ENCODE measurements around the gene ANO1.

- no peak for TF ChIP-seq CTCF (IDR thresholded peaks at IDR 0.05)
- TF ChIP-seq POLR2A (IDR thresholded peaks at IDR 0.05) = no peak
Measured at GRCh38 chr11:70122490-70123198, 44.5 kb downstream of the ANO1 start.
